Gastrocnemius medialis (tissue), 4 donors: ENCODE measurements around the gene ADCY5.

ENCODE experiments used
- CTCF ChIP-seq, 5 experiments: fragments of 450-650 bp in 3 of 5; fragments of 200-600 bp in 2 of 5; sonication (generic) in 2 of 5; IDR thresholded peaks in 4 of 5; conservative IDR thresholded peaks in 1 of 5; 1 replicate in 4 of 5; 2 replicates in 1 of 5; pipeline ENCODE4 v1.5.1; 2016 to 2019; ENCODE audit warnings: antibody characterized with exemption in 5 of 5, mild to moderate bottlenecking in 3 of 5, moderate library complexity in 3 of 5
- POLR2A ChIP-seq, 2 donors: fragments of 450-650 bp; IDR thresholded peaks; one replicate each; pipeline ENCODE4 v1.6.1; 2017; ENCODE audit warnings: antibody characterized with exemption in 2 of 2, mild to moderate bottlenecking in 2 of 2, moderate library complexity in 2 of 2

DNA sequence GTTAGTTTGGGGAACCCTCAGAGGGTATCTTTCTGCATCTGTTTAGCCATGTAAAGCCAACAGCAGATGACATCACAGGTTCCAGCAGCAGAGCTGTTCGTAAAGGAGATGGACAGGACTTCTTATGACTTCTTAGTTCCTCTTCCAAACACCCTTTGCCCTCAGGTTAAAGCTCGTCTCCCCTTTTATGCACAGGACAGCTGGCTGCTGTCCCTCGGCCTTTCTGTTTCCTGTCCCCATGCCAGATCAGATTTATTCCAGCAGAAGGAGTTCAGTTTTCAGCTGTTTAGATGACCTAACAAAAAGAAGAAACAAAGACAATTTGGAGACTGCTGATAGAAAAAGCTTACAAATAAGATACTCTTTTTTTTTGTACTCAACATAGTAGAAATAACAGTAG lies 202.0 kb downstream of the ADCY5 start:
- TF ChIP-seq CTCF (IDR thresholded peaks at IDR 0.05 in 4 of 5, conservative IDR thresholded peaks at IDR 0.05 in 1 of 5) = no peak
- no peak for TF ChIP-seq POLR2A (IDR thresholded peaks at IDR 0.05)
